Fibroblast of lung (primary cell): Measurements from ENCODE around the gene NHERF1.

ENCODE experiments used
- EZH2 ChIP-seq: IDR thresholded peaks from 2 replicates; pipeline ENCODE4 v1.5.1; 2012; ENCODE audit warnings: low read length, control low read depth, mild to moderate bottlenecking; ENCODE audit errors: missing control alignments
- TF ChIP-seq, protein P1 (sequence below), 2 donors: IDR thresholded peaks in 1 of 2; conservative IDR thresholded peaks in 1 of 2; 1 replicate in 1 of 2; 2 replicates in 1 of 2; pipeline ENCODE4 v1.5.1; 2011 to 2012; ENCODE audit warnings: low read length in 2 of 2, control low read depth in 1 of 2, inconsistent platforms in 1 of 2, low read depth in 1 of 2, mild to moderate bottlenecking in 1 of 2

DNA sequence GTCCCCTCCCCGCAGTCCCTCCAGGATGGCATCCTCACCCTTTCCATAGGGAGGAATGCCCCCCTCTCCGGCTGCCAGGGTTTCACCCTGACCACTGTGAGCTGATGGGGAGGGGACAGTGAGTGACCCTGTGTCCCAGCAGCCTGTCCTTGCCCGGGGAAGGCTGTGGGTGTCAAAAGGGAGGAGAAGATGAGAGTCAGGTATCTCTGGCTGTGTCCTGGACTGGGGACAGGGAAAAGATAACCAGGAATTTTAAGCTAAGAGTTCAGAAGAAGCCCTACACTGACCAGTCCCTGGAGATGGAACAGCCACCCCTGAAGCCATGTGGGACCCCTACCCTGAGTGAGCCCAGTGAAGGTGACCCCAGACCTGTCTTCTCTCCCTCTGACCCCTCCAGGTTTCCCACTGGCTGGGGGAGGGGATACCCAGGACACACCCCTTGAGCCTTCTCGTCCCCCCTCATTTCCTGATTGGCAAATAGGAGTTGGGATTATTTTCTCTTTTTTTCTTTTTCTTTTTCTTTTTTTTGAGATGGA is 16.4 kb downstream of the NHERF1 start:
- TF ChIP-seq, protein P1, sequence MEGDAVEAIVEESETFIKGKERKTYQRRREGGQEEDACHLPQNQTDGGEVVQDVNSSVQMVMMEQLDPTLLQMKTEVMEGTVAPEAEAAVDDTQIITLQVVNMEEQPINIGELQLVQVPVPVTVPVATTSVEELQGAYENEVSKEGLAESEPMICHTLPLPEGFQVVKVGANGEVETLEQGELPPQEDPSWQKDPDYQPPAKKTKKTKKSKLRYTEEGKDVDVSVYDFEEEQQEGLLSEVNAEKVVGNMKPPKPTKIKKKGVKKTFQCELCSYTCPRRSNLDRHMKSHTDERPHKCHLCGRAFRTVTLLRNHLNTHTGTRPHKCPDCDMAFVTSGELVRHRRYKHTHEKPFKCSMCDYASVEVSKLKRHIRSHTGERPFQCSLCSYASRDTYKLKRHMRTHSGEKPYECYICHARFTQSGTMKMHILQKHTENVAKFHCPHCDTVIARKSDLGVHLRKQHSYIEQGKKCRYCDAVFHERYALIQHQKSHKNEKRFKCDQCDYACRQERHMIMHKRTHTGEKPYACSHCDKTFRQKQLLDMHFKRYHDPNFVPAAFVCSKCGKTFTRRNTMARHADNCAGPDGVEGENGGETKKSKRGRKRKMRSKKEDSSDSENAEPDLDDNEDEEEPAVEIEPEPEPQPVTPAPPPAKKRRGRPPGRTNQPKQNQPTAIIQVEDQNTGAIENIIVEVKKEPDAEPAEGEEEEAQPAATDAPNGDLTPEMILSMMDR (conservative IDR thresholded peaks at IDR 0.05 in 1 of 2, IDR thresholded peaks at IDR 0.05 in 1 of 2; ENCODE audit: low read depth in 1 of 2, low read length in 2 of 2): no peak
- no peak for TF ChIP-seq EZH2
